Measurements from ENCODE around the gene PYGO2.
A peak's percentile ranks its signal among the peaks of the same experiment; 100 is the strongest.
"Not testable (repeated sequence)": the region's sequence is repeated elsewhere in the genome, so short reads cannot be mapped to it uniquely, and the experiment has no call there.

The PYGO2 gene

DNA sequence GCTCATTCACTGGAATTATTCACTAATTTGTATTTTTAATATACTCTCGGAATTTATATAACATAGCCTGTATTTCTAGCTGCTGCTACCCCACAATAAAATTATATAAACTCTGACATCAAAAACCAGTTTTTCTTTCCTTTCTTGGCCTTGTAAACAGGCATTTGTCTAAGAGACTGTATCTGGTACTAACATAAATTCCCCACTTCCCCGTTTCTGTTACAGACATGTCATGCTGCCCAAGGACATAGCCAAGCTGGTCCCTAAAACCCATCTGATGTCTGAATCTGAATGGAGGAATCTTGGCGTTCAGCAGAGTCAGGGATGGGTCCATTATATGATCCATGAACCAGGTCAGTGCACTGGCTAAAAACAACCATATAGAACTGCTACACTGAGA lies 16.2 kb upstream of the PYGO2 start:
- DNase-seq: not testable (repeated sequence)

DNA sequence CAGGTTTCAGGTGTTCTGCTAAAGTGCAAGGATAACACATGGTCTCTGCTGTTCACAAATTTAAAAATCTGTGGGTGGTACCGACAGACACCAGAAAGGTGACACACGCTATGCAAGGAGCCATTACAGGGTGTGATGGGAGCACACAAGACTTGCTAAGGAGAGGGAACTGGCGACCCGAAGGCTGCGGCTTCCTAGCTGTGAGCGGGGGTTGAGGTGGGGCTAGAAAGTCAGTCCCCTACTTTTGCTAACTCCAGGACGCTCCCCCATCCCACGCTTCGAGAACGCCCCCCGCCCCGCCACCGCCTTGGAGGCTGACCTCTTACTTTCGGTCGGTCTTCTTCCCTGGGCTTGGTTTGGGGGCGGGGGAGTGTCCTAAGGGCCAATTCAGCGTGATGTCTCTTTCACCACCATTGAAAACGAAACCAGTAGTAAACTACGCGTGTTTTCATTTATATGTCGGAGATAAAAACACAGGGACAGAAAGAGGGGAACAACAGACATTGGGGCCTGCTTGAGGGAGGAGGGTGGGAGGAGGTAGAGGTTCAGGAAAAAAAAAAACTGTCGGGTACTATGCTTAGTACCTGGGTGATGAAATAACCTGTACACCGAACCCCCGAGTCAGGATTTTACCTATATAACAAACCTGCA lies 14.0 kb upstream of the PYGO2 start:
- peak; percentile 56 for DNase-seq

DNA sequence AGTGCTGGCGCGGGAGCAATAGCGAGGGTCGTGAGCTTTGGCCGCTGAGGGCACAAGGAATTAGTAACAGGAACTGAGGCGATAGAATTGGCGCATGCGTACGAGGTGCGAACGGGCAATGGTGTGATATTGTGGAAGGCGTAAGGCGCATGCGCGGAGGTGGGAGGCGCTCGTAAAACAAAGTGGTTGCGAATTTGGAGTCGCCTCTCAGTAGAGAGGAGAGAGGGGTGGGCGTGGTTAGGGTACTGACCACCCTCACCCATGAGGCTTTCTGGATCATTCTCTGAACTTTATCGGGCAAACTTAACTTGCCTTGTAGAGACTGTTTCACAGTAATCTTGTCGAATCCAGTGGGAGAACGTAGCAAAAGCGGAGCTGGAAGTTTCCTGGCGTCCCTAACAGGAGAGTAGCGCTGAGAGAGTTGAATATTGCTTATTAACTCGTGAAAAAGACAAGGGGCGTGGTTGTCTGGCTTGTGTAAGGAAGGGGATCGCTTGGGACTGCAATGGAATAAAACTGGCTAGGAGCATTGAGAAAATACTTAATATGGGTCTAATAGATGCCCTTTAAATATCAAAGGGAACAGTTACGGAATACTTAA lies 13.3 kb upstream of the PYGO2 start:
- peak; percentile 91 for DNase-seq

DNA sequence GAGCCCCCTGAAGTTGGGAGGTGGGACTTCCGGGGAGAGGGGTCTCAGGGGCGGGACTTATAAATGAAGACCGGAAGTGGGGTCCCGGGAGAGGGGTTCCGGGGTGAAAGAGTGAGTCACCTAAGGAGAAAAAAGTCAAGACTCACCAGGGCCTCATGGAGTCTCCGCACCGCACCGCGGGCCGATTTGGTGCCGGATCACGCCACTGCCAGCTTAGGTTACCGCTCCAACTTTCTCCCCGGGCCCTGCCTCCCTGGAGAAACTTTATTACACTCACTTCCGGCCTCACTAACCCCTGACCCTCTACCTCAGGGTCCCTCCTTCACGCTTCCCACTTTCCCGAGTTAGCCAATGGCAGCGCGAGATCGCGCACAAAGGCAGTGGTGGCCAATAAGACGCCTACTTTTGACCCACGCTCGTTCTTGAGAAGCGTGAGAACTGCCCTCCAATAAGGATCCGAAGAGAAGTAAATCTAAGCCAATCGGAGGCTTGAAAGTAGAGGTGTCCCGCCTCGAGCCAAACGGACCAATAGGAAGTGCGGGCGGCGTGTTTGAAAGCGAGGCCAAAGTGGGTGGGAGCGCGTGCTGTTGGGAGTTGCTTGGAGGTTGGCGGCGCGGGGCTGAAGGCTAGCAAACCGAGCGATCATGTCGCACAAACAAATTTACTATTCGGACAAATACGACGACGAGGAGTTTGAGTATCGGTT lies 12.7 kb upstream of the PYGO2 start, which contains the start of gene CKS1B:
Gene CKS1B, plus strand, starts transcription at position 580 of the 706 bp plus-strand sequence. Its CDS starts 65 bp downstream, at position 645.
- peak; percentile 95 for DNase-seq

DNA sequence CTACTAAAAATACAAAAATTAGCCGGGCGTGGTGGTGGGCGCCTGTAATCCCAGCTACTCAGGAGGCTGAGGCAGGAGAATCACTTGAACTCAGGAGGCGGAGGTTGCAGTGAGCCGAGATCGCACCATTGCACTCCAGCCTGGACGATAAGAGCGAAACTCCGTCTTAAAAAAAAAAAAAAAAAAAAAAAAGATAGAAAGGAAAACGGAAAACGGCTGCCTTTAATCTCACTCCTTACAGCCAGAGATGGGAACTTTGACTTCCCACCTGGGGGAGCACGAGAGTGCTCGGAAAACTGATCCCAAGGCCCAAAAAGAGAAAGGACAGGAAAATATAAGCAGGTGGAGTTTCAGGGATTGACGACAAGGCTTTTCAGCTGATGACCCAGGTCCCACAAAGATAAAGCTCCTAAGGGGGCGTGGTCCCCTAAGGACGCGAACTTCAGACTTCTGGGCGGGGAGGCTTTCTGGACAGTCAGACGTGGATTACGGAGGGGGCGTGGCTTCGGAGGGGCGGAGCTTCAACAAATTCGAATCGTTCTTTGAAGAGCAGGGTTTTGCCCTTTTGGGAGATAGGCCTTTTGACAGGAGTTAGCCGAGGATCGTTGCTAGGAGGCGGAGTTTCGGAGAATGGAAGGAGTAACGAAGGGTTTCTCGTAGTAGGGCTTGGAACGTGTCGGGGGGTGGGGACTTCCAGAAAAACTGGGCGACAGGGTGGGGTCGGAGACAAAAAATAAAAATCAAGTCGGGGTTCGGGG lies 11.9 kb upstream of the PYGO2 start:
- peak; percentile 91 for DNase-seq

DNA sequence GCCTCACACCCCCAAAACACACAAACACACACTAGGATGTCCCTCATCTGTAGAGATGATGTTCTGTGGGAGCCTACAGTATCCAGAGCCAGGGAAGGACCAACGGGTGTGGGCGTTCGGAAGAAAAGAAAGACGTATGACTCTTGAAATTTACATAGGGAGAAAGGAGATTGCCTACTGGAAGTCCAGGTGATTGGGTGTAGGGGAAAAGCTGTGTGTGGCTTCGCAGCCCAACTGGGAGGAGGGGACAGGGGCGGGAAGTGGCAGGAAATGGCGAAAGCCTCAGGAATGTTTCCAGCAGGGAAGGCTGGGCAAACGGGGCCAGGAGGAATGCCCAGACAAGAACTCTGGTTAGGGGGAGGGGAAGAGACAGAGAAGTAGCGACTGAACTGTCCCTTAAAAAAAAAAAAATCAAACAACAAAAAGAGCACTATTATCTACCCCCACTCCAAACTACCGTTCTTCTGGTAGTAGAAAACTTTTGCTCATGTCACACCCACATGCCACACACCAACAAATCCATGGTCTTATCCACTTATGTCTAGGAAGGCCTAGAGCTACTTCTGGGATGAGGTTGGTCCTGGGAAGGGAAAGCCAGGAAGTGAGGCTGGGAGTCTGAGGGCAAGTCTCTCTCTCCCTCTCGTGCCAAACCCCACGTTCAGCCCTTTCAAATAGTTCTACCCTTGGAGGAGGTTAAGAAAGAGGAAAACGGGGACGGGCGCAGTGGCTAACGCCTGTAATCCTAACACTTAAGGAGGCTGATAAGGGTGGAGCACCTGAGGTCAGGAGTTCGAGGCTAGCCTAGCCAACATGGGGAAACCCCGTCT lies 11.1 kb upstream of the PYGO2 start:
- no peak for DNase-seq

DNA sequence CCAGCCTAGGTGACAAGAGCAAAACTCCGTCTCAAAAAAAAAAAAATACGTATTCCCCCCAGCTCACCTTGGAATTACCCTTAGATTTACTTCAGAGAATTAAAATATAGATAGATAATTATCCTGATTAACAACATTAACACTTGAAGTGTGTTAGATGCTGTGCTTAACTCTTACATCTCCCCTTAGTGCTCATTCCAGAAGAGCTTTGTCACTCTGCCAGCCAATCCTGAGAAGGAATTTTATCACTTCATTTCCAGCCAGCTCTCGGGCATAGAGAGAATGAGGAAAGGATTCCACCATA lies 10.6 kb upstream of the PYGO2 start:
- no peak for DNase-seq

DNA sequence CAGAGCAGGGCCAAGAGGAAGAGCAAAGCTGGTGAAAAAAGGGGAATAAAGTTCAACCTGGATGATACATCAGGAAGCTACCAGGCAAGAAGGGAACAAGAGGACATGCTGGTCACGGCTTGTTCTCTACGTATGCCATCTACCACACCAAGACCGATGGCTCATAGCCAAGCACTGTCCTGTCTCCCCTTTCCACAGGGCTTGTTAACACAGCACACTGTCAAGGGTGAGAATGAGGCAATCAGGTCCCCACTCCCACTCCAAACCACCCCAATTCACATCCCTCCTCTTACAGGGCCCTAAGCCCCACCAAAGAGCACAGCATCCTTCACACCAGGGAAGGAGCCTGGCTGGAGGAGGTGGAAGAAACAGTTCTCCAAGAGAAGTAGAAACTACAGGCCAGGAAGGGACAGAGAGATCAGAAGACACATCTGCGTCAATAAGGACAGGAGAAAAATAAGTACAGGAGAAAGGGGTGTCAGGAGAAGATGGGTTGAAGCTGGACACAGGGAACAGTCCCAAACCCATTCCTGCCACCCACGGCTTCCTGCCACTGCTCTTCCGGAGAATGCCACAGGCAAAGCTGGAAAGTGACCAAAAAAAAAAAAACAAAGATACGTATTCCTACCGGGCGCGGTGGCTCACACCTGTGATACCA lies 9.9 kb upstream of the PYGO2 start:
- no peak for DNase-seq

DNA sequence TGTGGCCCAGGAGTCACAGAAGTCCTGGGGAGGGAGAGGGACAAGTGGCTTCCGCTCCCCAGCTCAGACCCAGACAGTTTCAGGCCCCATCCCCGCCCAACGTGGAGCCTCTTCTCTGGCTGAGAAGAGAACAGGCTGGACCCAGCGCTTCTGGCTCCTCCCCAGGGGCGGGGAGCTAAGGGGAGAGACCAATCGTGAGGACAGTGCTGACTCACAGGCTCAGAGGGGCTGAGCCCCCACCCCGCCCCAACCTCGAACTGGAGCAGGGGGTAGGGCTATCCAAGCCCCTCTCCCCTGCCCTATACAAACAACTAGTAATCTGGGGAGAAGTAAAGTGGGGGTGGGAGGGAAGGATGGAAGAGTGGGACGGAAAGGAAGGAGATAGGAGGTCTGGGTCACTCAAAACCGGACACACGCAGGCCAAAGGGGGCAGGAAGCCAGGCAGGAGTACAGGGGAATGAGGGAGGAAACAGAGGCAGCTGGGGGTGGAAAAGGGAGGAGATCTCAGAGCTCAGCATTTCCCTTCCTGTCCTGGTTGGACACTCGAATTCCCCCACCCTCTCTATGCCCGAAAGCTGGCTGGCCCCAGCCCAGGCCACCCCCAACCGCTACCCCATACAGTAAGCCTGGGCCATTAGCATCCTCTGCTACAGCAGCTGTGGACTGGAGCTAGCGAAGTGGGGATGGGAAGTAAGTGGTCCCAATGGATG lies 9.2 kb upstream of the PYGO2 start, which contains the start of gene SHC1:
Gene SHC1, minus strand, starts transcription at position 117 of the 710 bp plus-strand sequence. CDS start 221 bp downstream, outside the sequence.
- peak; percentile 53 for DNase-seq

DNA sequence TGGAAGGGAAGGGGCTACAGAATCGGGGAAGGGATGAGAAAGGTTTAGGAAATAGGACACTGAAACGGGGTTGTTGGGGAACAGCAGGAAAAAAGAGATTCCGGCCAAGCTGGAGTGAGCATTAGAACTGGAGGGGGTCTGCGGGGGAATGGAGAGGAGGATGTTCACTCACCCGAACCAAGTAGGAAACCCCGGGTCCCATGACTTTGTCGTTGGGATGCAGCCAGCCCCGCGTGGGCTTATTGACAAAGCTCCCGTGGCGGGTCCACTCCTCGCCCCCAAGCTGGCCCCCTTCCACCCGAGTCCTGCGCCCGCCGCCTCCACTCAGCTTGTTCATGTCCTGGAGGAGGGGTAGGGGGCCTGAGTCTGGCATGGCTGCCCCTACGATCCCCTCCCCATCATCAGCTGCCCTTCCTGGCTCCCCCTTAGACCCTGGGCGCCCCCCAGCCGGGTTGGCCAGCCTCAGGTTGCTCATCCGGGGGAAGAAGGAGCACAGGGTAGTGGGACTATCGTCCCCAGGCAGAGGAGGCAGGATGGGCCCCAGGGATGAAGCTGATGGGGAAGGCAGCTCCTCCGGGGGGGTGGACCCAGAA lies 8.4 kb upstream of the PYGO2 start:
- no peak for DNase-seq

DNA sequence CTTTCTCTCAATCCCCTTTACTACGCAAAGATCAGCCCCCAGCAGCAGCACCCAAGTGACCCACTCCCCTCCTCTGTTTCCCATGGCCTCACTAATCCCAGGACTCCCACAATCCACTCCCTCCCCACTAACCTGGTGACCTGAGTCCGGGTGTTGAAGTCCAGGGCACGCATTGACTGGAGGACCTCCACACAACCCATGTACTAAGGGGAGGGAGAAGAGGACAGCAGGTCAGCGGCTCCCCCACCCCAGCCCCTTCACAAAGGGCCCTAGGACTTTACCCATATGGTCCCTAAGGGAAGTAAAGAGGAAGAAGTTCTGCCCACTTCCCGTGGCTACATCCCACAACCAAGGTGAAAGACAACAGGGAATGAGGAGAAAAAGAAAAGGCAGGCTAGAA lies 7.7 kb upstream of the PYGO2 start:
- no peak for DNase-seq

DNA sequence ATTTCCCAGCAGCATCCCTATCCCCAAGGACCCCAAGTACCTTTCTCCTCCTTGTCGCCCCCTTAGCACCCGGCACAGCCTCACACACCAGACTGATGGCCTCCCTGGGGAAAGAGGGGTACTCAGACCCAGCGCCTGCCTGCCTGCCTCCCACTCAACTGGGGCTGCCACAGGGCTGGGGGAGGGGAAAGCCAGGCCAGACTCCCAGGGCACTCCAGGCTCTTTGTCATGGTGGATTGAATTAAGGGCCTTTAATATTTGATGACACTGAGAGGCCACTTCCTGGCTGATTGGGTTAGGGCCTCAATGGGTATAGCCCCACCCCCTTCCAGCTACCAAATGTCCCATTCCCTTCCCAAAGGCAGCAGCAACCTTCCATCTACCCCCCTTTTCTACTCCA lies 7.1 kb upstream of the PYGO2 start:
- no peak for DNase-seq

DNA sequence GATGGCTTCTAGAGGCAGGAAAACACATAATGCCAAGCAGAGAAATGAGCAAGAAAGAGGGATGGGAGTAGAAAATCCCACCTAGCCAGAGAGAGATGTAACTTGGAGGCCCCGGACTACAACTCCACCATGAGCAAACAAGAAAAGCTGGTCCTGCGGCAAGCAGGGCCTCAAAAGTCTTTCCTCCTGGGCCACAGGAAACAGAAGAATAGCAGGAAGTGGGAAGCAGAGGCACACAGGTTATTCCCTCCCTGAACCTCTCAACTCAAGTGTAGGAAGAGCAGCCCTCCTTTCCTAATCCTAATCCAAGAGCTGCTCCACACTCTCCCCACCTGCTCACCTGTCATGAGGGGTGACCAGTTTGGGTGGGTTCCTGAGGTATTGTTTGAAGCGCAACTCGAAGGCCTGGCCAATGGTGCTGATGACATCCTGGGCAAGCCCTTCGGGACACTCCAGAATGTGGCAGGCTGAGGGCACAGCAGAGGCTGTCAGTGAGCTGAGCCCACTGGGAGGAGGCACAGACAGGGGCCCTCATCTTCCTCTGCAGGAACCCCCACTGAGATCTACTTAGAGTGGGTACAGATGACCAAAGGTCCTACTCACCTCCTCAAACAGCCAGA lies 5.9 kb upstream of the PYGO2 start:
- DNase-seq: no peak

DNA sequence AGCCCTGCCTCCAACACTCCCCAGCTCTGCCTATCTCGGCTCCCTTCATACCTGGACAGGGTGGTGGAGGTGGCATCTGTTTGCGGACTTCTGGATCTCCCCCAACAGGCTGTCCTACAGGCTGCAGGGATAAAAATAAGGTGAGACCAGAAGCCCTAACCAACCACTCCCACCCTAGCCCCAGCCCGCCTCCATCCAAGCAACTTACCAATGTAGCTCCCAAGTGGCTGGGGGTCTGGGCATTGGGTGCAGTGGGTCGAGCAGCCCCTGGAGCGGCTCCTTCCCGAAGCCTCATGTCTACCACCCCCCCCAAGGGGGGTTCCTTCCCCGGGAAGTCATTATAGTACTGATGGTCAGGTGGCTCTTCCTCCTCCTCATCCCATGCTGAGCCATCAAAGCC lies 4.5 kb upstream of the PYGO2 start:
- DNase-seq: no peak

DNA sequence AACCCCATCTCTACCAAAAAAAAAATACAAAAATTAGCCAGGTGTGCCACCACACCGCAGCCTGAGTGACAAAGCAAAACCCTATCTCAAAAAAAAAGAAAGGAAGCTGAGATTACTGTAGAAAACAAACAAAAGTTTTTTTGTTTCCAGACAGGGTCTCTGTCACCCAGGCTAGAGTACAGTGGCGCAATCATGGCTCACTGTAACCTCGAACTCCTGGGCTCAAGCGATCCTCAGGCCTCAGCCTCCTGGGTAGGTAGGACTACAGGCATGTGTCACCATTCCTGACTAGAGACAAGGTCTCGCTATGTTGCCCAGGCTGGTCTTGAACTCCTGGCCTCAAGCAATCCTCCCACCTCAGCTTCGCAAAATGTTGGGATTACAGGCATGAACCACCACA lies 2.8 kb upstream of the PYGO2 start:
- DNase-seq: no peak

DNA sequence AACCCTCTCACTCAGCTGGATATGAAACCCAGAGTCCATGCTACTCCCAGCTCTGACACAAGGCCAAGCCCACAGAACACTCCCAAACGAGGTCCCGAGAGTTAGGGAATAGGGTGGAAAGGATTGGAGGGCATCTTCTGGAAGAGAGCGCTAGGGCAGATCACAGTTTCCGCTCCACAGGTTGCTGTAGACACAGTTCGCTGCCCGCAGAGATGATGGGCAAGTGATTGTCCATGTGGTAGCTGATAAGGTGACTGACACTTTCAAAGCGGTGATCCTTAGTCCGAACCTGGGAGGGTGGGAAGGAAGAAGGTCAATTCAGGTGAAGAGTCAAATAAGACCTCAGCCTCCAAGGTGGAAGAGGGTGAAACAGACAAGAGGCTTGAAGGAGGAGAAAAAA lies 2.1 kb upstream of the PYGO2 start:
- no peak for DNase-seq

DNA sequence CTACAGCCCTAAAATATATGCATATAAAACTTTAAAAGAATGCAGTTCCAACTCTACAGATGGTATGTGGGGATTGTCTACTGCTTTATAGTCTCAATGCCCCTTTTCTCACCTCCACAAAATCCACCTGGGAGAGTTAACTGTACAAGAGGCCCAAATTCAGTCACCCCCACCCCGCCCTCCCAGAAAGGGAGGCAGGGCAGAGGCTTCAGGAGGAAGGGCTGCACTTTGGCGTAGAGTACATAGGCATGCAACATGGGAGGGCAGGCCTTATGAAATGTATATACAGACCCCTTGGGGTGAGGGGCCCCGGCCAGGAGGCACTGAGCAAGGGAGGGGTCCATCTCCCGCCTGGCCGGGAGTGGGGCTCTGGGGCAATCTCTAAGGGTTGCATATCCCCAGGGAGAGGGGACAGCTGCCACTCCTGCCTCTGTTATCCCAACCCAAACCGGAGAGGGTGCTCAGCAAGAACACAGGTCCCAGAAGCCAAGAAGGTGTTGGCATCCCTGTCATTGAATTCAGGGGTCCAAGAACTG lies 1.3 kb upstream of the PYGO2 start:
- DNase-seq: no peak

DNA sequence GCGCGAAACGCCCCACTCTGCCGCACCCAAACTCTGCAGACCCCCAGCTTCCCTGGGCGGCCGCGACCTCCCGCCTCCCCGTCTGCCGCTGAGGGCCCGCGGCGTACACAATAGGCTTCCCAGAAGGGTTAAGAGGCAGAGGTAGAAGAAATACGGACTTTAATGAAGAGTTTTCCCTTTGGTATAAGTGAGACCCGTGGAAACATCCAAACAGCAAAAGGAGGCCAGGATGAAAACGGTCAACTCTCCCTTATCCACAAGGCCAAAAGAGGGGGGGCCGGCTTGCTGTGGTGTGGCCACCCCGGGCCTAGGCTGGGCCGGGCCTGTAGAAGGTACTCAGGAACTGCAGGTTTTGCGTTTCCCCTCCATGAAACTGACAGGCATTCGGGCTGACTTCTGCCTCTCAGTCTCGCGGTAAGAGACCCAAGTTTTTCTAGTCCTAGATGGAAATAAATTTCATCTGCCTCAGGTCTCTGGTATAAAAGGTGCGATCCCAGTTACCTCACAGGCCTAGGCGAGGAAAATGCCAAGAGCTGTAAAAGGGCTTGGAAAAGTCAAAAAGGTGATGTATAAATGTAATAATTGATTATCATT lies 671 bp upstream of the PYGO2 start:
- peak; percentile 29 for DNase-seq

DNA sequence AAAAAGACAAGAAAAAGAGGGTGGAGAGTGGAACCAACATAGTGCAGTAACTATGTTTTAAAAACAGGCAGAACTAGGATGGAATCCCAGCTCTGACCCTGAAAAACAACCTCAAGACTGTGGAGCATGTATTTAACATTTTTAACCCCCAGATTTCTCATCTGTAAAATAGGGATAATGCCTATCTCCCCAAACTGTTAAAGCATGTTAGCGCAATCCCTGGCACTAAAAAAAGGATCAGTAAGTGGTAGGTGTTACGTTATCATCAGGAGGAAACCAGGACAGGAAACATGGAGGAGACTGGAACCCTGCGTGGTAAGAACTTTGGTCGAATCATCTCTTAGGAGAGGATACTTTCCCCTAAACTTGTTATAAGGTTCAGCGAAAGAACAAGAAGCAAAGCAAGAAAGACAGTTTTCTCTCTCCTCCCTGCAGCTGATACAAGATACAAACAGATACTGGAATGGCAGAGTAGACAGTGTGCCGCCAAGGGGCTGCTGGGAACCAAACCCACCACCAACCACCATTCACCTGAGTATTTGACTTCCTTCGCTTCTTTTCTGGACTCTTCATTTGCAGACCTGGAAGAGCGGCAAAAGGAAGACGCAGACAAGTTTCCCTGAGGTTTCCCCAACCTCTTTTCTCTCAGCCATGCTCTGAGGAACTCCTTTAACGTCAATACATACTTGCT lies 991 bp downstream of the PYGO2 start:
- DNase-seq: no peak

Data from activated naive CD4-positive, alpha-beta T cell treated with anti-CD3 and anti-CD28 coated beads, Interleukin-2, amount 50 U/mL, for 16 hours (primary cell).